HL-60 (cell line): ENCODE results near the gene MYO1D.

Experiments used
- DNase-seq, 2 experiments: peaks; one replicate each; pipeline ENCODE4 v3.0.0-alpha.2; 2010 to 2020; ENCODE audit warnings: low read depth in 1 of 2, low spot score in 1 of 2
- H3K27ac ChIP-seq: fragments of 250-450 bp; sonication (Bioruptor Pico); replicated peaks from 2 replicates; pipeline ENCODE4 v1.5.1; 2020; ENCODE audit warnings: mild to moderate bottlenecking, moderate library complexity
- H3K27me3 ChIP-seq: fragments of 250-450 bp; sonication (Bioruptor Pico); 2 replicates; pipeline ENCODE4 v1.5.1; 2021; ENCODE audit warnings: mild to moderate bottlenecking, moderate library complexity; ENCODE audit not compliant: insufficient read depth, poor library complexity, severe bottlenecking
- H3K4me3 ChIP-seq: replicated peaks from 2 replicates; pipeline ENCODE4 v1.5.1; 2011; ENCODE audit warnings: mild to moderate bottlenecking, control low read depth, low read length; ENCODE audit not compliant: insufficient read depth
- GABPA ChIP-seq: IDR thresholded peaks from 2 replicates; pipeline ENCODE4 v1.6.1; 2012; ENCODE audit warnings: low read depth
- POLR2AphosphoS5 ChIP-seq: IDR thresholded peaks from 2 replicates; pipeline ENCODE4 v1.6.1; 2012; ENCODE audit warnings: low read depth
- REST ChIP-seq: IDR thresholded peaks from 2 replicates; pipeline ENCODE4 v1.6.1; 2012; ENCODE audit warnings: low read depth; ENCODE audit not compliant: insufficient replicate concordance
- SPI1 ChIP-seq: IDR thresholded peaks from 2 replicates; pipeline ENCODE4 v1.6.1; 2012; ENCODE audit warnings: low read depth, mild to moderate bottlenecking, borderline replicate concordance
- TF ChIP-seq, protein P1 (sequence below): IDR thresholded peaks from one replicate; pipeline ENCODE4 v1.5.1; 2011; ENCODE audit warnings: low read length, control low read depth, inconsistent platforms; ENCODE audit not compliant: insufficient read depth

Gene MYO1D

DNA sequence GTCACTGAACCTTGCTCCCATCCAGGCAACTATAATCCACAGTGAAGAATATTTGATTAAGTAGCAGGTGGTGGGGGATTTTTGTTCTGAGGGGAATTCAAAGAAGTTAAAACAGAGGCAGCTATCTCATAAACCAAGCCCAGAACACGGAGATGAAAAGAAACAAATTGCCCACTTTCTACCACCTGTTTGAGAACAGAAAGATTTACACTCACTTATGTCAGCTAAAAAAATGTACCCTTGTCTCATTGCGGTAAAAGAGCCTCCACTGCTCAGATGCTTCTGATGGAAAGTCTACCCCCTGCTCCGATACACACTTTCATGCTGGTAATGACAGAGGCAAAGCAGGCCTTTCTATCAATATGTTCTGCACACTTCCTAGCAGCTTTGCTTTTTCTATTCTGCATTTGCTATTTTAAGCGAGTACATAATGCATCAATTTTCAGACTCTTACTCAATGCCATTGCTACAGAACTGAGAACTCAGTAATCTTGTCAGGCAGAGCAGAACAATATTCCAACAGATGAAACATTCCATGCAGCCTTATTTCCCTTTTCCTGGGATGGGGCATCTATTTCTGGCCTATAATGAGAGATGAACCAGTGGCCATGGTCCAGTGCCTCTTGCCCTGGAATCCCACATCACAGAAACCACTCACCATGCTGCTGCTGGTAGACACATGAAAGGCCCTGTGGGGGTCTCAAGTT is 361.1 kb downstream of the MYO1D start:
- TF ChIP-seq POLR2AphosphoS5 (no peak), SPI1 (no peak), GABPA (no peak), REST (no peak)
- TF ChIP-seq, protein P1, sequence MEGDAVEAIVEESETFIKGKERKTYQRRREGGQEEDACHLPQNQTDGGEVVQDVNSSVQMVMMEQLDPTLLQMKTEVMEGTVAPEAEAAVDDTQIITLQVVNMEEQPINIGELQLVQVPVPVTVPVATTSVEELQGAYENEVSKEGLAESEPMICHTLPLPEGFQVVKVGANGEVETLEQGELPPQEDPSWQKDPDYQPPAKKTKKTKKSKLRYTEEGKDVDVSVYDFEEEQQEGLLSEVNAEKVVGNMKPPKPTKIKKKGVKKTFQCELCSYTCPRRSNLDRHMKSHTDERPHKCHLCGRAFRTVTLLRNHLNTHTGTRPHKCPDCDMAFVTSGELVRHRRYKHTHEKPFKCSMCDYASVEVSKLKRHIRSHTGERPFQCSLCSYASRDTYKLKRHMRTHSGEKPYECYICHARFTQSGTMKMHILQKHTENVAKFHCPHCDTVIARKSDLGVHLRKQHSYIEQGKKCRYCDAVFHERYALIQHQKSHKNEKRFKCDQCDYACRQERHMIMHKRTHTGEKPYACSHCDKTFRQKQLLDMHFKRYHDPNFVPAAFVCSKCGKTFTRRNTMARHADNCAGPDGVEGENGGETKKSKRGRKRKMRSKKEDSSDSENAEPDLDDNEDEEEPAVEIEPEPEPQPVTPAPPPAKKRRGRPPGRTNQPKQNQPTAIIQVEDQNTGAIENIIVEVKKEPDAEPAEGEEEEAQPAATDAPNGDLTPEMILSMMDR: no peak
- Histone ChIP-seq H3K4me3 (no peak overlapping the region), H3K27ac (no peak overlapping the region), H3K27me3 (peaks cover 35% of the 10 kb centered on the region)
- DNase-seq: no peak

DNA sequence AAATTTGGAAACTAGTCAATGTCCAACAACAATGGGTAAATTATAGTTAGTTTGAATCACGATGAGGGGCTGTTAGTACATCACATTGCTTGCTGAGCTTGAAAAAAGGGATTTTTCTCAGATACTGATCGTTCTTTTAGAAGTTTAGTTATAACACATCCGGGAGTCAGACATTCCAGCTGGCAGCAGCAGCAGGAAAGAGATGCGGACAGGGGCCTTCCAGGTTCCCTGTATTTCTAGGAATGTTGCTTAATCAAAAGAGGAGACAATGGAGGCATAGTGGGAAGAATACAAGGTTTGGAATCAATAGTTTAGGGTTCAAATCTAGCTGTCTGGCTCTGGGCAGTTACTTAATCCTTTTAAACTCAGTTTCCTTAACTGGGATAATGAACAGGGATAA is 362.3 kb downstream of the MYO1D start:
- H3K4me3 ChIP-seq: no peak overlapping the region
- H3K27me3 ChIP-seq: peaks cover 27% of the 10 kb centered on the region
- DNase-seq: no peak
- no peak for TF ChIP-seq GABPA
- TF ChIP-seq, protein P1: no peak
- TF ChIP-seq SPI1: no peak
- no peak for TF ChIP-seq POLR2AphosphoS5
- no peak for TF ChIP-seq REST
- H3K27ac ChIP-seq: no peak overlapping the region

GRCh38 chr17:32513579-32513978 is 363.3 kb downstream of the MYO1D start:
- no peak overlapping the region for H3K4me3 ChIP-seq
- DNase-seq: no peak
- H3K27ac ChIP-seq: no peak overlapping the region
- peaks cover 18% of the 10 kb centered on the region for H3K27me3 ChIP-seq
- TF ChIP-seq, protein P1: no peak
- TF ChIP-seq GABPA: no peak
- TF ChIP-seq POLR2AphosphoS5: no peak

GRCh38 chr17:32512328-32512727 is 364.6 kb downstream of the MYO1D start:
- Histone ChIP-seq H3K4me3 (no peak overlapping the region), H3K27ac (no peak overlapping the region), H3K27me3 (peaks cover 9% of the 10 kb centered on the region)
- TF ChIP-seq REST (no peak), POLR2AphosphoS5 (no peak), GABPA (no peak), SPI1 (no peak)
- TF ChIP-seq, protein P1: no peak
- no peak for DNase-seq
